ENCODE results near the gene SSR1.
A peak's percentile ranks its signal among the peaks of the same experiment; 100 is the strongest.

The SSR1 gene

GRCh38 chr6:7240351-7240750, 72.6 kb downstream of the SSR1 start:
- no peak overlapping the region for H3K27ac Mint-ChIP-seq
- no peak overlapping the region for H3K4me3 Mint-ChIP-seq
- no peaks in the 10 kb centered on the region for H3K9me3 Mint-ChIP-seq
- H3K4me1 Mint-ChIP-seq (ENCODE audit: low read depth), result peaks cover 7% of the 10 kb centered on the region
- peaks cover 28% of the 10 kb centered on the region for H3K36me3 Mint-ChIP-seq (ENCODE audit: low read depth)
- no peaks in the 10 kb centered on the region for H3K27me3 Mint-ChIP-seq (ENCODE audit: low read depth)
- DNase-seq (ENCODE audit: low spot score), result no peak

- no peak for DNase-seq (ENCODE audit: low spot score)
- peaks cover 29% of the 10 kb centered on the region for H3K36me3 Mint-ChIP-seq (ENCODE audit: low read depth)
- no peak overlapping the region for H3K4me3 Mint-ChIP-seq
- no peak overlapping the region for H3K27ac Mint-ChIP-seq
- peaks cover 7% of the 10 kb centered on the region for H3K4me1 Mint-ChIP-seq (ENCODE audit: low read depth)
- no peaks in the 10 kb centered on the region for H3K9me3 Mint-ChIP-seq
- H3K27me3 Mint-ChIP-seq (ENCODE audit: low read depth), result no peaks in the 10 kb centered on the region
These were observed 73.4 kb downstream of the SSR1 start for GRCh38 chr6:7239590-7239948.

- H3K4me3 Mint-ChIP-seq, result no peak overlapping the region
- no peaks in the 10 kb centered on the region for H3K9me3 Mint-ChIP-seq
- H3K4me1 Mint-ChIP-seq (ENCODE audit: low read depth), result peaks cover 7% of the 10 kb centered on the region
- H3K27me3 Mint-ChIP-seq (ENCODE audit: low read depth), result no peaks in the 10 kb centered on the region
- H3K27ac Mint-ChIP-seq, result no peak overlapping the region
- peak; percentile 59 for DNase-seq (ENCODE audit: low spot score)
- H3K36me3 Mint-ChIP-seq (ENCODE audit: low read depth), result peaks cover 29% of the 10 kb centered on the region
These were observed 74.0 kb downstream of the SSR1 start for GRCh38 chr6:7238900-7239589.

GRCh38 chr6:7238526-7238899, 74.5 kb downstream of the SSR1 start:
- no peak overlapping the region for H3K27ac Mint-ChIP-seq
- H3K9me3 Mint-ChIP-seq, result no peaks in the 10 kb centered on the region
- peaks cover 10% of the 10 kb centered on the region for H3K4me1 Mint-ChIP-seq (ENCODE audit: low read depth)
- DNase-seq (ENCODE audit: low spot score), result no peak
- H3K27me3 Mint-ChIP-seq (ENCODE audit: low read depth), result no peaks in the 10 kb centered on the region
- no peak overlapping the region for H3K4me3 Mint-ChIP-seq
- peaks cover 34% of the 10 kb centered on the region for H3K36me3 Mint-ChIP-seq (ENCODE audit: low read depth)

GRCh38 chr6:7237653-7238188, 75.3 kb downstream of the SSR1 start:
- no peak overlapping the region for H3K27ac Mint-ChIP-seq
- no peak overlapping the region for H3K4me3 Mint-ChIP-seq
- peaks cover 34% of the 10 kb centered on the region for H3K36me3 Mint-ChIP-seq (ENCODE audit: low read depth)
- no peaks in the 10 kb centered on the region for H3K9me3 Mint-ChIP-seq
- peaks cover 4% of the 10 kb centered on the region for H3K4me1 Mint-ChIP-seq (ENCODE audit: low read depth)
- DNase-seq (ENCODE audit: low spot score), result no peak
- H3K27me3 Mint-ChIP-seq (ENCODE audit: low read depth), result no peaks in the 10 kb centered on the region

GRCh38 chr6:7236306-7237209, 76.4 kb downstream of the SSR1 start:
- Mint-ChIP-seq H3K9me3 (no peaks in the 10 kb centered on the region), H3K4me3 (no peak overlapping the region), H3K4me1 (ENCODE audit: low read depth) (peaks cover 4% of the 10 kb centered on the region), H3K36me3 (ENCODE audit: low read depth) (peaks cover 40% of the 10 kb centered on the region), H3K27ac (no peak overlapping the region), H3K27me3 (ENCODE audit: low read depth) (no peaks in the 10 kb centered on the region)
- DNase-seq (ENCODE audit: low spot score), result no peak

- peak overlapping the region; percentile 58 for H3K27ac Mint-ChIP-seq
- DNase-seq (ENCODE audit: low spot score), result no peak
- H3K36me3 Mint-ChIP-seq (ENCODE audit: low read depth), result peaks cover 37% of the 10 kb centered on the region
- H3K4me3 Mint-ChIP-seq, result no peak overlapping the region
- H3K27me3 Mint-ChIP-seq (ENCODE audit: low read depth), result no peaks in the 10 kb centered on the region
- H3K4me1 Mint-ChIP-seq (ENCODE audit: low read depth), result peaks cover 4% of the 10 kb centered on the region
- no peaks in the 10 kb centered on the region for H3K9me3 Mint-ChIP-seq
These were observed 77.2 kb downstream of the SSR1 start for GRCh38 chr6:7235712-7236305.

- no peak for DNase-seq (ENCODE audit: low spot score)
- Mint-ChIP-seq H3K27me3 (ENCODE audit: low read depth) (no peaks in the 10 kb centered on the region), H3K27ac (no peak overlapping the region), H3K4me1 (ENCODE audit: low read depth) (peaks cover 4% of the 10 kb centered on the region), H3K9me3 (no peaks in the 10 kb centered on the region), H3K4me3 (no peak overlapping the region), H3K36me3 (ENCODE audit: low read depth) (peaks cover 31% of the 10 kb centered on the region)
These were observed 78.5 kb downstream of the SSR1 start for GRCh38 chr6:7234547-7234946.

GRCh38 chr6:7232351-7232750, 80.6 kb downstream of the SSR1 start:
- Mint-ChIP-seq H3K27me3 (ENCODE audit: low read depth) (no peaks in the 10 kb centered on the region), H3K4me1 (ENCODE audit: low read depth) (peaks cover 4% of the 10 kb centered on the region), H3K4me3 (no peak overlapping the region), H3K9me3 (no peaks in the 10 kb centered on the region), H3K27ac (no peak overlapping the region), H3K36me3 (ENCODE audit: low read depth) (peaks cover 34% of the 10 kb centered on the region)
- no peak for DNase-seq (ENCODE audit: low spot score)

- Mint-ChIP-seq H3K27me3 (ENCODE audit: low read depth) (no peaks in the 10 kb centered on the region), H3K4me3 (no peak overlapping the region), H3K4me1 (ENCODE audit: low read depth) (peaks cover 4% of the 10 kb centered on the region), H3K36me3 (ENCODE audit: low read depth) (peaks cover 41% of the 10 kb centered on the region), H3K9me3 (no peaks in the 10 kb centered on the region), H3K27ac (no peak overlapping the region)
- DNase-seq (ENCODE audit: low spot score), result no peak
These were observed 81.9 kb downstream of the SSR1 start for GRCh38 chr6:7230956-7231713.

- Mint-ChIP-seq H3K27ac (no peak overlapping the region), H3K4me3 (no peak overlapping the region), H3K27me3 (ENCODE audit: low read depth) (no peaks in the 10 kb centered on the region), H3K4me1 (ENCODE audit: low read depth) (peaks cover 4% of the 10 kb centered on the region), H3K9me3 (no peaks in the 10 kb centered on the region), H3K36me3 (ENCODE audit: low read depth) (peaks cover 38% of the 10 kb centered on the region)
- DNase-seq (ENCODE audit: low spot score), result no peak
These were observed 82.7 kb downstream of the SSR1 start for GRCh38 chr6:7230327-7230691.

GRCh38 chr6:7229376-7230326, 83.3 kb downstream of the SSR1 start:
- Mint-ChIP-seq H3K27ac (no peak overlapping the region), H3K27me3 (ENCODE audit: low read depth) (no peaks in the 10 kb centered on the region), H3K36me3 (ENCODE audit: low read depth) (peaks cover 37% of the 10 kb centered on the region), H3K4me1 (ENCODE audit: low read depth) (peaks cover 4% of the 10 kb centered on the region), H3K4me3 (no peak overlapping the region), H3K9me3 (no peaks in the 10 kb centered on the region)
- DNase-seq (ENCODE audit: low spot score), result no peak
